AG09319 (cell line): ENCODE data around the gene COA4.

ENCODE experiments used
- DNase-seq: peaks from one replicate; pipeline ENCODE4 v3.0.0-alpha.2; 2010; ENCODE audit warnings: low read depth; ENCODE audit errors: extremely low read depth
- CTCF ChIP-seq: IDR thresholded peaks from 2 replicates; pipeline ENCODE4 v1.5.1; 2011; ENCODE audit warnings: low read depth, mild to moderate bottlenecking, inconsistent platforms, low read length, moderate library complexity

The COA4 gene

GRCh38 chr11:73851046-73851764, 25.4 kb downstream of the COA4 start:
- DNase-seq, result no peak
- TF ChIP-seq CTCF, result no peak

- no peak for TF ChIP-seq CTCF
- DNase-seq, result no peak
Measured at GRCh38 chr11:73839123-73839457, 37.6 kb downstream of the COA4 start.

GRCh38 chr11:73838443-73839122, 38.1 kb downstream of the COA4 start:
- DNase-seq, result no peak
- no peak for TF ChIP-seq CTCF

- no peak for DNase-seq
- TF ChIP-seq CTCF, result no peak
Measured at GRCh38 chr11:73833067-73833466, 43.6 kb downstream of the COA4 start.

DNA sequence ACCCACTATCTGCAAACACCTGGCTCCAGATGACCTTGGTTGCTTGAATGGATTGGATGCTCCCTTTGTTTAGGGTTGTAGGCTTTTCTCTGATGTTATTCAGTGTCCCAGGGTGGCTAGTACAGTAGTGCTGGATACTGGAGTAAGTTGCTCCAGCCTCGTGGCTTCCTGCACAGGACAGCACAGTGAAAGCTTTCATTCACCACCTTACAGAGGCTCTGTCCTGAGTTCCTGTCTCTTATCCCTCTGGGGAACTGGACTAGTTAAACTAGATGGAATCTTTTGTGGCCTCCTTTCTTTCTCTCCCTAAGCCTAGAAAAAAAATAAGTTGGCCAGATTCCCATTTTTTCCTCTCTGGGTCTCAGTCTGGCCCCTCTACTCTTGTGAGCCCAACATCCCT, 46.4 kb downstream of the COA4 start:
- DNase-seq, result no peak
- no peak for TF ChIP-seq CTCF
